ENCODE results near the gene USB1. TPM values are rescaled to one million over a fixed set of nuclear protein-coding genes. Genes with fewer than 3 reads are reported as not detected.
"Not testable (repeated sequence)": the region's sequence is repeated elsewhere in the genome, so short reads cannot be mapped to it uniquely, and the experiment has no call there.

USB1 gene
- total RNA-seq, 3 donors from 2014 or later (not counting 1 experiment from before 2014, with no cell fraction given), result 64.7 to 86.0 (median 84.8) TPM

DNA sequence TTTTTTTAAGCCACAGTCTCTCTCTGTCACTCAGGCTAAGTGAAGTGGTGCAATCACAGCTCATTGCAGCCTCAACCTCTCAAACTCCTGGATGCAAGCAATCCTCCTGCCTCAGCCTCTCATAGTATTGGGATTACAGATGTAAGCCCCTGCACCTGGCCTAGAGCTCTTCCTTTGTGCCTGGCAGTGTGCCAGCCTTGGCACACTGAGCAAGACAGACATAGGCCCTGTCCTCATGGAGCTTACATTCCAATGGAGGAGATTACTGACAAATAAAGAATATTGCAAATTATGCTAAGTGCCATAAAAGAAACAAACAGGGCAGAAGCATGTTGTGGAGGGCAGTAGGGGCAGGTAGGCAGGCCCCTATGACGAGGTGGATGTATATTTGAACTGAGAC lies 29.4 kb upstream of the USB1 start:
- 82% methylated on average over 1 of the region's 1 CpG for WGBS (ENCODE audit: insufficient coverage)
- H3K9me3 Mint-ChIP-seq, result no peaks in the 10 kb centered on the region
- H3K4me1 Mint-ChIP-seq, result peaks cover 8 to 10% of the 10 kb centered on the region in 2 donors
- ATAC-seq, result no peak
- Histone ChIP-seq H3K27ac (ENCODE audit: low read length) (no peak overlapping the region), H3K9me3 (ENCODE audit: control insufficient read depth, insufficient read depth, low read length) (no peaks in the 10 kb centered on the region), H3K4me1 (ENCODE audit: control insufficient read depth, insufficient read depth, low read length) (no peaks in the 10 kb centered on the region), H3K27me3 (ENCODE audit: control insufficient read depth, insufficient read depth, low read length) (no peaks in the 10 kb centered on the region), H3K36me3 (ENCODE audit: control insufficient read depth, insufficient read depth, low read length) (no peaks in the 10 kb centered on the region), H3K4me3 (ENCODE audit: low read length) (no peak overlapping the region)
- no peak overlapping the region for H3K4me3 Mint-ChIP-seq
- H3K27ac Mint-ChIP-seq, result peak overlapping the region in 1 of 2 donors; percentile 39
- TF ChIP-seq, protein P1, sequence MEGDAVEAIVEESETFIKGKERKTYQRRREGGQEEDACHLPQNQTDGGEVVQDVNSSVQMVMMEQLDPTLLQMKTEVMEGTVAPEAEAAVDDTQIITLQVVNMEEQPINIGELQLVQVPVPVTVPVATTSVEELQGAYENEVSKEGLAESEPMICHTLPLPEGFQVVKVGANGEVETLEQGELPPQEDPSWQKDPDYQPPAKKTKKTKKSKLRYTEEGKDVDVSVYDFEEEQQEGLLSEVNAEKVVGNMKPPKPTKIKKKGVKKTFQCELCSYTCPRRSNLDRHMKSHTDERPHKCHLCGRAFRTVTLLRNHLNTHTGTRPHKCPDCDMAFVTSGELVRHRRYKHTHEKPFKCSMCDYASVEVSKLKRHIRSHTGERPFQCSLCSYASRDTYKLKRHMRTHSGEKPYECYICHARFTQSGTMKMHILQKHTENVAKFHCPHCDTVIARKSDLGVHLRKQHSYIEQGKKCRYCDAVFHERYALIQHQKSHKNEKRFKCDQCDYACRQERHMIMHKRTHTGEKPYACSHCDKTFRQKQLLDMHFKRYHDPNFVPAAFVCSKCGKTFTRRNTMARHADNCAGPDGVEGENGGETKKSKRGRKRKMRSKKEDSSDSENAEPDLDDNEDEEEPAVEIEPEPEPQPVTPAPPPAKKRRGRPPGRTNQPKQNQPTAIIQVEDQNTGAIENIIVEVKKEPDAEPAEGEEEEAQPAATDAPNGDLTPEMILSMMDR (IDR thresholded peaks at IDR 0.05), result no peak
- no peak for DNase-seq
- no peaks in the 10 kb centered on the region for H3K36me3 Mint-ChIP-seq
- no peaks in the 10 kb centered on the region for H3K27me3 Mint-ChIP-seq (ENCODE audit: low read depth in 2 of 2)
- intact Hi-C loops (cut with micrococcal nuclease), result no loop called here

DNA sequence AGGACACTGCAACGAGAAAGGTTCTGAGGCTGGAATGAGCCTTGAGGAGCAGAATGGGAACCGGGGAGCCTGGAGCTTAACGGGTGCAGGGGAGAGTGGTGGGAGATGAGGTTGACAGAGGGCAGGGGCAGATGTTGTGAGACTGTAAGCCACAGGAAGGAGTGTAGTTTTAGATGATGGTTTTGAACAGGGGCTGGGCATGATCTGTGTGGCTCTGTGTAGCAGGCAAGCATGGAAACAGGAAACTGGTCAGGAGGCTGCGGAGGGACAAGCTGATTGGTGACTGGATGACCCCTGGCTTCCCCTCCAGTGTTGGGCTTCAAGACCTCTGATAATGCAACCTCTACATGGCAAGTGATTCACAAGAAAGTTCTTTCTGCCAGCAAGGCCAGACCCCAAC lies 28.9 kb upstream of the USB1 start:
- WGBS (ENCODE audit: insufficient coverage), result 54% methylated on average over 4 of the region's 4 CpGs
- no peak overlapping the region for H3K4me3 Mint-ChIP-seq
- TF ChIP-seq, protein P1 (IDR thresholded peaks at IDR 0.05), result no peak
- no peaks in the 10 kb centered on the region for H3K27me3 ChIP-seq (ENCODE audit: control insufficient read depth, insufficient read depth, low read length)
- intact Hi-C loops (cut with micrococcal nuclease), result no loop called here
- H3K4me1 Mint-ChIP-seq, result peaks cover 8 to 10% of the 10 kb centered on the region in 2 donors
- no peaks in the 10 kb centered on the region for H3K9me3 ChIP-seq (ENCODE audit: control insufficient read depth, insufficient read depth, low read length)
- H3K36me3 Mint-ChIP-seq, result no peaks in the 10 kb centered on the region
- H3K27ac ChIP-seq (ENCODE audit: low read length), result no peak overlapping the region
- ATAC-seq (no peak), DNase-seq (no peak)
- H3K4me1 ChIP-seq (ENCODE audit: control insufficient read depth, insufficient read depth, low read length), result no peaks in the 10 kb centered on the region
- H3K4me3 ChIP-seq (ENCODE audit: low read length), result no peak overlapping the region
- H3K27ac Mint-ChIP-seq, result peak overlapping the region in 1 of 2 donors; percentile 39
- no peaks in the 10 kb centered on the region for H3K36me3 ChIP-seq (ENCODE audit: control insufficient read depth, insufficient read depth, low read length)
- no peaks in the 10 kb centered on the region for H3K27me3 Mint-ChIP-seq (ENCODE audit: low read depth in 2 of 2)
- no peaks in the 10 kb centered on the region for H3K9me3 Mint-ChIP-seq

- Histone ChIP-seq H3K4me3 (ENCODE audit: low read length) (no peak overlapping the region), H3K4me1 (ENCODE audit: control insufficient read depth, insufficient read depth, low read length) (no peaks in the 10 kb centered on the region), H3K27ac (ENCODE audit: low read length) (no peak overlapping the region), H3K36me3 (ENCODE audit: control insufficient read depth, insufficient read depth, low read length) (no peaks in the 10 kb centered on the region), H3K9me3 (ENCODE audit: control insufficient read depth, insufficient read depth, low read length) (no peaks in the 10 kb centered on the region), H3K27me3 (ENCODE audit: control insufficient read depth, insufficient read depth, low read length) (no peaks in the 10 kb centered on the region)
- DNase-seq (no peak), ATAC-seq (no peak)
- Mint-ChIP-seq H3K27ac (no peak overlapping the region), H3K4me1 (peaks cover 8 to 10% of the 10 kb centered on the region in 2 donors), H3K9me3 (no peaks in the 10 kb centered on the region), H3K27me3 (ENCODE audit: low read depth in 2 of 2) (no peaks in the 10 kb centered on the region), H3K36me3 (no peaks in the 10 kb centered on the region), H3K4me3 (no peak overlapping the region)
- 88% methylated on average over 2 of the region's 2 CpGs for WGBS (ENCODE audit: insufficient coverage)
- TF ChIP-seq, protein P1 (IDR thresholded peaks at IDR 0.05), result no peak
- intact Hi-C loops (cut with micrococcal nuclease), result no loop called here
Measured at GRCh38 chr16:57976331-57976796, 24.8 kb upstream of the USB1 start.

- 93% methylated on average over 11 of the region's 12 CpGs for WGBS (ENCODE audit: insufficient coverage)
- ATAC-seq, result no peak
- no peak for DNase-seq
- TF ChIP-seq, protein P1 (IDR thresholded peaks at IDR 0.05), result no peak
- Histone ChIP-seq H3K9me3 (ENCODE audit: control insufficient read depth, insufficient read depth, low read length) (no peaks in the 10 kb centered on the region), H3K27me3 (ENCODE audit: control insufficient read depth, insufficient read depth, low read length) (no peaks in the 10 kb centered on the region), H3K36me3 (ENCODE audit: control insufficient read depth, insufficient read depth, low read length) (no peaks in the 10 kb centered on the region), H3K4me3 (ENCODE audit: low read length) (no peak overlapping the region), H3K4me1 (ENCODE audit: control insufficient read depth, insufficient read depth, low read length) (no peaks in the 10 kb centered on the region), H3K27ac (ENCODE audit: low read length) (no peak overlapping the region)
- intact Hi-C loops (cut with micrococcal nuclease), result no loop called here
- Mint-ChIP-seq H3K36me3 (no peaks in the 10 kb centered on the region), H3K9me3 (no peaks in the 10 kb centered on the region), H3K27me3 (ENCODE audit: low read depth in 2 of 2) (no peaks in the 10 kb centered on the region), H3K4me3 (no peak overlapping the region), H3K4me1 (peaks cover under 1 to 2% of the 10 kb centered on the region in 2 donors), H3K27ac (no peak overlapping the region)
Measured at GRCh38 chr16:57977418-57978069, 23.7 kb upstream of the USB1 start.

DNA sequence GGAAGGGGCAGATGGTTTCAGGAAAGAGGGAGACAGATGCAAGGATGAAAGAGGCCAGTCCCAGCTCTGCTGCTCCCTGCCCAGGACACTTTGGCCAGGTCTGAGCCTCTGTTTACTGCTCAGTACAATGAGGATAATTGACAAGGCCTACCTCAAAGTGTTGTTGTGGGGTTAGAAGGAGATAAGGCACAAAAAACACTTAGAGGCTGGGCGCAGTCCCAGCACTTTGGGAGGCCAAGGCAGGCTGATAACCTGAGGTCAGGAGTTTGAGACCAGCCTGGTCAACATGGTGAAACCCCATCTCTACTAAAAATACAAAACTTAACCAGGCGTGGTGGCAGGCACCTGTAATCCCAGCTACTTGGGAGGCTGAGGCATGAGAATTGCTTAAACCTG lies 23.1 kb upstream of the USB1 start:
- H3K36me3 ChIP-seq (ENCODE audit: control insufficient read depth, insufficient read depth, low read length); DNase-seq; H3K27ac ChIP-seq (ENCODE audit: low read length); H3K4me3 ChIP-seq (ENCODE audit: low read length); intact Hi-C loops (cut with micrococcal nuclease); H3K9me3 Mint-ChIP-seq; H3K36me3 Mint-ChIP-seq; ATAC-seq; H3K27ac Mint-ChIP-seq; H3K4me3 Mint-ChIP-seq; H3K4me1 ChIP-seq (ENCODE audit: control insufficient read depth, insufficient read depth, low read length); H3K27me3 Mint-ChIP-seq (ENCODE audit: low read depth in 2 of 2); H3K27me3 ChIP-seq (ENCODE audit: control insufficient read depth, insufficient read depth, low read length); H3K9me3 ChIP-seq (ENCODE audit: control insufficient read depth, insufficient read depth, low read length); H3K4me1 Mint-ChIP-seq: not testable (repeated sequence)
- WGBS (ENCODE audit: insufficient coverage), result 92% methylated on average over 2 of the region's 2 CpGs
